SK-N-SH (cell line): ENCODE measurements around the gene OR2S2. TPM values are rescaled to one million over a fixed set of nuclear protein-coding genes. Genes with fewer than 3 reads are reported as not detected.

ENCODE experiments used
- CTCF ChIA-PET: fragments of 300-600, 350-600 bp; formaldehyde crosslinking; extraction: SDS; loops from one replicate; lab custom pipeline; 2021; lab: Yijun Ruan, JAX
- POLR2A ChIA-PET: fragments of 350-600 bp; sonication (Branson Sonifier 250); formaldehyde crosslinking; extraction: SDS; loops from one replicate; lab custom pipeline; 2020; ENCODE audit warnings: antibody characterized with exemption, inconsistent platforms; lab: Yijun Ruan, JAX
- DNase-seq: peaks from one replicate; pipeline ENCODE4 v3.0.0; 2012
- H2AFZ ChIP-seq: fragments of 200-600 bp; sonication (generic); 2 replicates; pipeline ENCODE4 v1.8.1; 2016; ENCODE audit warnings: antibody characterized with exemption, mild to moderate bottlenecking, low read depth
- H3F3A ChIP-seq: fragments of 200-600 bp; sonication (generic); replicated peaks from 2 replicates; pipeline ENCODE3; 2016; ENCODE audit warnings: antibody characterized with exemption, mild to moderate bottlenecking; ENCODE audit not compliant: insufficient read depth
- H3K27ac ChIP-seq, 2 experiments: fragments of 200-500 bp in 1 of 2; fragments of 200-600 bp in 1 of 2; sonication (Bioruptor generic) in 1 of 2; sonication (generic), shearing (Covaris generic) in 1 of 2; 2 replicates each; pipeline versions ENCODE4 v1.5.1 to v1.6.1; 2014 to 2016; ENCODE audit warnings: low read depth in 2 of 2, inconsistent platforms in 1 of 2, low read length in 1 of 2, mild to moderate bottlenecking in 1 of 2, mixed read lengths in 1 of 2
- H3K27me3 ChIP-seq: fragments of 200-600 bp; sonication (generic), shearing (Covaris generic); 2 replicates; pipeline ENCODE4 v1.6.1; 2016; ENCODE audit warnings: mixed run types; ENCODE audit not compliant: insufficient read depth
- H3K36me3 ChIP-seq, 2 experiments: fragments of 200-500 bp in 1 of 2; fragments of 200-600 bp in 1 of 2; sonication (Bioruptor generic) in 1 of 2; sonication (generic) in 1 of 2; replicated peaks in 1 of 2; 2 replicates each; pipeline versions ENCODE3 to v1.5.1; 2014 to 2016; ENCODE audit warnings: low read length in 1 of 2, mild to moderate bottlenecking in 1 of 2; ENCODE audit not compliant: insufficient read depth in 2 of 2, control insufficient read depth in 1 of 2
- H3K4me1 ChIP-seq, 2 experiments: fragments of 200-500 bp in 1 of 2; fragments of 200-600 bp in 1 of 2; sonication (Bioruptor generic) in 1 of 2; sonication (generic), shearing (Covaris generic) in 1 of 2; 2 replicates each; pipeline versions ENCODE4 v1.5.1 to v1.6.1; 2014 to 2016; ENCODE audit warnings: low read depth in 1 of 2, low read length in 1 of 2, mixed run types in 1 of 2; ENCODE audit not compliant: insufficient read depth in 2 of 2, control insufficient read depth in 1 of 2
- H3K4me2 ChIP-seq: fragments of 200-600 bp; sonication (generic), shearing (Covaris generic); 2 replicates; pipeline ENCODE4 v1.6.1; 2017; ENCODE audit warnings: mixed run types
- H3K4me3 ChIP-seq, 2 experiments: fragments of 200-500 bp in 1 of 2; fragments of 200-600 bp in 1 of 2; sonication (Bioruptor generic) in 1 of 2; sonication (generic), shearing (Covaris generic) in 1 of 2; 2 replicates each; pipeline versions ENCODE4 v1.5.1 to v1.8.1; 2014 to 2016; ENCODE audit warnings: low read depth in 2 of 2, inconsistent platforms in 1 of 2, low read length in 1 of 2, mild to moderate bottlenecking in 1 of 2, mixed read lengths in 1 of 2, moderate library complexity in 1 of 2
- H3K79me2 ChIP-seq: fragments of 200-600 bp; sonication (generic); 2 replicates; pipeline ENCODE4 v1.8.1; 2017; ENCODE audit warnings: mild to moderate bottlenecking; ENCODE audit not compliant: insufficient read depth
- H3K9ac ChIP-seq: fragments of 200-600 bp; sonication (generic); 2 replicates; pipeline ENCODE4 v1.6.1; 2017; ENCODE audit warnings: mixed run types
- H3K9me2 ChIP-seq: fragments of 200-600 bp; sonication (generic); 2 replicates; pipeline ENCODE4 v1.6.1; 2017; ENCODE audit warnings: mixed run types
- H3K9me3 ChIP-seq: fragments of 200-600 bp; sonication (generic); 2 replicates; pipeline ENCODE4 v1.6.1; 2017; ENCODE audit warnings: mixed run types, mild to moderate bottlenecking, moderate library complexity
- H4K20me1 ChIP-seq: fragments of 200-600 bp; sonication (generic); 2 replicates; pipeline ENCODE4 v1.6.1; 2017; ENCODE audit warnings: mild to moderate bottlenecking, mixed run types; ENCODE audit not compliant: insufficient read depth
- CHD2 ChIP-seq: fragments of 150-350 bp; IDR thresholded peaks from 2 replicates; pipeline ENCODE4 v1.6.1; 2018; ENCODE audit warnings: low read length; ENCODE audit not compliant: partially characterized antibody
- EZH2phosphoT487 ChIP-seq: fragments of 200-600 bp; sonication (generic); IDR thresholded peaks from 2 replicates; pipeline ENCODE4 v1.6.1; 2017; ENCODE audit warnings: low read depth, mixed run types, mild to moderate bottlenecking, antibody characterized with exemption, moderate library complexity, borderline replicate concordance
- FOXJ3 ChIP-seq: sonication (generic); formaldehyde crosslinking; IDR thresholded peaks from 2 replicates; pipeline ENCODE4 v1.5.1; 2020; ENCODE audit warnings: mild to moderate bottlenecking, missing genetic modification reagents
- GABPA ChIP-seq: IDR thresholded peaks from 2 replicates; pipeline ENCODE4 v1.4.0; 2012; ENCODE audit warnings: low read depth, mild to moderate bottlenecking
- GATA2 ChIP-seq: sonication (generic); formaldehyde crosslinking; IDR thresholded peaks from 2 replicates; pipeline ENCODE4 v1.5.0; 2020; ENCODE audit warnings: mild to moderate bottlenecking, missing genetic modification reagents
- MAX ChIP-seq: IDR thresholded peaks from 2 replicates; pipeline ENCODE4 v1.4.0; 2012; ENCODE audit warnings: low read depth
- NFIC ChIP-seq: IDR thresholded peaks from 2 replicates; pipeline ENCODE4 v1.4.0; 2012; ENCODE audit warnings: borderline replicate concordance
- NRF1 ChIP-seq: IDR thresholded peaks from 2 replicates; pipeline ENCODE4 v1.6.1; 2012; ENCODE audit warnings: low read depth, mild to moderate bottlenecking, low read length
- PBX3 ChIP-seq: IDR thresholded peaks from 2 replicates; pipeline ENCODE4; 2012
- RAD21 ChIP-seq: IDR thresholded peaks from 2 replicates; pipeline ENCODE4 v1.6.1; 2012; ENCODE audit warnings: mild to moderate bottlenecking, low read length
- REST ChIP-seq: IDR thresholded peaks from 2 replicates; pipeline ENCODE4 v1.6.1; 2012; ENCODE audit warnings: mild to moderate bottlenecking, low read depth, low read length, moderate library complexity
- RFX5 ChIP-seq: IDR thresholded peaks from 2 replicates; pipeline ENCODE4 v1.6.1; 2012; ENCODE audit warnings: mild to moderate bottlenecking, improper control_type of control experiment, low read length
- RXRA ChIP-seq: IDR thresholded peaks from 2 replicates; pipeline ENCODE4 v1.4.0; 2012; ENCODE audit warnings: low read depth, mild to moderate bottlenecking, borderline replicate concordance
- SIN3A ChIP-seq: IDR thresholded peaks from 2 replicates; pipeline ENCODE4 v1.6.1; 2012; ENCODE audit warnings: low read depth, mild to moderate bottlenecking, low read length, moderate library complexity, borderline replicate concordance
- SMC3 ChIP-seq: IDR thresholded peaks from 2 replicates; pipeline ENCODE4 v1.6.1; 2012; ENCODE audit warnings: low read depth, low read length, improper control_type of control experiment
- TAF1 ChIP-seq: IDR thresholded peaks from 2 replicates; pipeline ENCODE4 v1.6.1; 2012; ENCODE audit warnings: low read depth, mild to moderate bottlenecking, low read length, moderate library complexity, borderline replicate concordance
- TEAD4 ChIP-seq: IDR thresholded peaks from 2 replicates; pipeline ENCODE4 v1.4.0; 2012; ENCODE audit warnings: mild to moderate bottlenecking, borderline replicate concordance; ENCODE audit not compliant: insufficient read depth
- YY1 ChIP-seq: IDR thresholded peaks from 2 replicates; pipeline ENCODE4 v1.4.0; 2012; ENCODE audit warnings: low read depth, mild to moderate bottlenecking
- WGBS: methylation state at CpG from one replicate; pipeline ENCODE4 v1.1.6; 2017; ENCODE audit warnings: low lambda C conversion rate; 5-methylcytosine and 5-hydroxymethylcytosine counted together
- polyA plus RNA-seq, 3 experiments: library from polyadenylated mRNA; depleted of rRNA; stranded (reverse); fragments of >200 nt; gene quantifications; 2 replicates each; pipeline ENCODE4 v1.2.3, GENCODE V29; 2012

The OR2S2 gene
- polyA plus RNA-seq (2012; rRNA removed): 0.16 TPM in 1 of 2 replicates, not detected in the other
- polyA plus RNA-seq (2012; cell fraction: cytosol; rRNA removed): 0.04 and 0.09 TPM in 2 replicates
- polyA plus RNA-seq (2012; cell fraction: nucleus; rRNA removed): 0.12 and 0.30 TPM in 2 replicates

- no peaks in the 10 kb centered on the region for H3K9me3 ChIP-seq
- no peaks in the 10 kb centered on the region for H3K36me3 ChIP-seq
- H3F3A ChIP-seq: peaks cover 6% of the 10 kb centered on the region
- H3K27ac ChIP-seq: no peak within 1 kb of the TSS
- H3K27me3 ChIP-seq: no peaks in the 10 kb centered on the region
- H3K9me2 ChIP-seq: no peaks in the 10 kb centered on the region
- no peaks in the 10 kb centered on the region for H4K20me1 ChIP-seq
- no peak within 1 kb of the TSS for H3K9ac ChIP-seq
- H3K4me2 ChIP-seq: no peak within 1 kb of the TSS
- no peak for TF ChIP-seq SMC3
- no peak for TF ChIP-seq SIN3A
- no peak for TF ChIP-seq CHD2
- no peak for TF ChIP-seq MAX
- TF ChIP-seq PBX3: no peak
- TF ChIP-seq NFIC: no peak
- TF ChIP-seq RFX5: no peak
- TF ChIP-seq FOXJ3: no peak
- TF ChIP-seq, all 33 proteins: peak for 0
- ChIA-PET POLR2A (no interaction called here), CTCF (interaction anchor here (1.0 to 7.5 kb wide), 5 partner anchors 12 to 66 kb away, joined by 3 to 88 read pairs (median 11); no protein-coding TSS in a partner anchor)
- Histone ChIP-seq H2AFZ (no peak within 1 kb of the TSS), H3K4me3 (no peak within 1 kb of the TSS), H3K4me1 (peaks cover 0 to 14% of the 10 kb centered on the region in 2 experiments; a peak in 2 of 4 replicates), H3K79me2 (peaks cover 3% of the 10 kb centered on the region; the same call in 1 of the 2 replicates)
- WGBS: 87% methylated on average over 5 of the region's 5 CpGs
- no peak for DNase-seq
These were observed at the start of gene OR2S2 for GRCh38 chr9:35958104-35958837. Gene OR2S2 (minus strand): TSS chr9:35958154. CDS start chr9:35958098, 56 bp downstream.

- H3K27ac ChIP-seq: no peak overlapping the region
- H2AFZ ChIP-seq: no peak overlapping the region
- no peak for DNase-seq
- ChIA-PET CTCF (interaction anchor here (0.8 to 9.1 kb wide), 18 partner anchors 8 to 217 kb away, joined by 3 to 128 read pairs (median 4); partner anchors contain the start of genes OR2S2 and RECK), POLR2A (no interaction called here)
- no peaks in the 10 kb centered on the region for H3F3A ChIP-seq
- H4K20me1 ChIP-seq: no peaks in the 10 kb centered on the region
- no peak overlapping the region for H3K4me3 ChIP-seq
- H3K79me2 ChIP-seq: no peaks in the 10 kb centered on the region
- H3K4me1 ChIP-seq: no peaks in the 10 kb centered on the region; a peak in 1 of 4 replicates
- no peaks in the 10 kb centered on the region for H3K36me3 ChIP-seq
- H3K4me2 ChIP-seq: no peak overlapping the region
- whole genome bisulfite sequencing: 43% methylated on average over 1 of the region's 1 CpG
- 0 out of 2 replicates have a peak, but pooled peaks cover 4% of the 10 kb centered on the region for H3K9me3 ChIP-seq
- H3K27me3 ChIP-seq: no peaks in the 10 kb centered on the region
- no peaks in the 10 kb centered on the region for H3K9me2 ChIP-seq
- TF ChIP-seq TEAD4 (no peak), SIN3A (no peak), MAX (no peak), SMC3 (no peak), TAF1 (no peak), RAD21 (no peak), GATA2 (no peak), EZH2phosphoT487 (no peak), REST (no peak), YY1 (no peak), PBX3 (no peak), RXRA (no peak), GABPA (no peak), NRF1 (no peak), RFX5 (no peak), CHD2 (no peak)
- H3K9ac ChIP-seq: no peak overlapping the region
These were observed 49.4 kb upstream of the OR2S2 start for GRCh38 chr9:36007316-36007708.
